GM12878 (cell line): ENCODE measurements around the gene ATP6V1G1. TPM values are rescaled to one million over a fixed set of nuclear protein-coding genes. Genes with fewer than 3 reads are reported as not detected.
A peak's percentile ranks its signal among the peaks of the same experiment; 100 is the strongest.

Source experiments
- BMI1 ChIP-seq: fragments of 450-650 bp; IDR thresholded peaks from 2 replicates; pipeline ENCODE4 v1.6.1; 2016; ENCODE audit warnings: mild to moderate bottlenecking, moderate library complexity, borderline replicate concordance
- CREM ChIP-seq: IDR thresholded peaks from 2 replicates; pipeline ENCODE4 v1.6.1; 2014; ENCODE audit warnings: antibody characterized with exemption, low read depth
- EGR1 ChIP-seq, 2 experiments: IDR thresholded peaks; 1 replicate in 1 of 2; 2 replicates in 1 of 2; pipeline ENCODE4 v1.6.1; 2011 to 2012; ENCODE audit warnings: low read depth in 2 of 2, low read length in 2 of 2, borderline replicate concordance in 1 of 2, mild to moderate bottlenecking in 1 of 2, moderate library complexity in 1 of 2
- GATAD2B ChIP-seq: fragments of 450-650 bp; conservative IDR thresholded peaks from 2 replicates; pipeline ENCODE4 v1.6.1; 2017; ENCODE audit warnings: low read depth, mild to moderate bottlenecking, moderate library complexity
- IKZF1 ChIP-seq: fragments of 450-650 bp; conservative IDR thresholded peaks from 2 replicates; pipeline ENCODE4 v1.6.1; 2017; ENCODE audit warnings: antibody characterized with exemption, mild to moderate bottlenecking
- IRF4 ChIP-seq: IDR thresholded peaks from 2 replicates; pipeline ENCODE4 v1.6.1; 2011; ENCODE audit warnings: low read depth, low read length
- IRF5 ChIP-seq: fragments of 450-650 bp; IDR thresholded peaks from 2 replicates; pipeline ENCODE4 v1.6.1; 2017; ENCODE audit warnings: borderline replicate concordance
- MEF2B ChIP-seq: fragments of 450-650 bp; IDR thresholded peaks from 2 replicates; pipeline ENCODE4 v1.6.1; 2018; ENCODE audit warnings: mild to moderate bottlenecking, moderate library complexity; ENCODE audit not compliant: partially characterized antibody, poor library complexity, severe bottlenecking
- NBN ChIP-seq: fragments of 450-650 bp; IDR thresholded peaks from 2 replicates; pipeline ENCODE4 v1.6.1; 2016
- NFYA ChIP-seq: IDR thresholded peaks from 2 replicates; pipeline ENCODE4 v1.6.1; 2011; ENCODE audit warnings: low read depth, mild to moderate bottlenecking, low read length, improper control_type of control experiment, borderline replicate concordance
- NFYB ChIP-seq: IDR thresholded peaks from 2 replicates; pipeline ENCODE4 v1.6.1; 2011; ENCODE audit warnings: low read depth, mild to moderate bottlenecking, low read length, improper control_type of control experiment, moderate library complexity; ENCODE audit not compliant: insufficient read depth
- NR2C1 ChIP-seq: fragments of 450-650 bp; IDR thresholded peaks from 2 replicates; pipeline ENCODE4 v1.6.1; 2017; ENCODE audit warnings: antibody characterized with exemption, mild to moderate bottlenecking, moderate library complexity
- PKNOX1 ChIP-seq: fragments of 450-650 bp; IDR thresholded peaks from 2 replicates; pipeline ENCODE4 v1.6.1; 2016; ENCODE audit warnings: mild to moderate bottlenecking
- RB1 ChIP-seq: fragments of 450-650 bp; formaldehyde crosslinking; IDR thresholded peaks from 2 replicates; pipeline ENCODE4 v1.6.1; 2017; ENCODE audit warnings: mild to moderate bottlenecking, borderline replicate concordance
- SREBF2 ChIP-seq: IDR thresholded peaks from 2 replicates; pipeline ENCODE4 v1.6.1; 2012; ENCODE audit warnings: mild to moderate bottlenecking, low read length
- TCF12 ChIP-seq: IDR thresholded peaks from 2 replicates; pipeline ENCODE4 v1.6.1; 2011; ENCODE audit warnings: low read depth, mild to moderate bottlenecking, low read length
- TCF3 ChIP-seq: IDR thresholded peaks from 2 replicates; pipeline ENCODE4 v1.6.1; 2012; ENCODE audit warnings: low read depth, mild to moderate bottlenecking, low read length, borderline replicate concordance; ENCODE audit not compliant: insufficient read depth
- USF2 ChIP-seq: IDR thresholded peaks from 2 replicates; pipeline ENCODE4 v1.6.1; 2011; ENCODE audit warnings: low read depth, low read length, improper control_type of control experiment, borderline replicate concordance
- ZBTB40 ChIP-seq: fragments of 450-650 bp; IDR thresholded peaks from 2 replicates; pipeline ENCODE4 v1.6.1; 2016; ENCODE audit warnings: mild to moderate bottlenecking, moderate library complexity, borderline replicate concordance
- ZNF622 ChIP-seq: fragments of 450-650 bp; IDR thresholded peaks from 2 replicates; pipeline ENCODE4 v1.6.1; 2017; ENCODE audit warnings: mild to moderate bottlenecking, inconsistent platforms
- polyA plus RNA-seq, 11 experiments: library from polyadenylated mRNA; depleted of rRNA in 4 of 11; unstranded in 6 of 11; stranded (reverse) in 5 of 11; fragments of >200 nt; fragmentation: Nextera tagmentation in 4 of 11; fragmentation: Illumina TruSeq in 1 of 11; extraction: Ambion mirVana in 4 of 11; extraction: Trizol in 1 of 11; gene quantifications; 1 replicate in 1 of 11; 2 replicates in 10 of 11; pipeline versions ENCODE4 v1.2.1 to v1.2.3, GENCODE V29; 2011 to 2016; ENCODE audit warnings: inconsistent platforms in 2 of 11, missing spikeins in 2 of 11, low read depth in 1 of 11
- total RNA-seq, 4 experiments: library from RNA; depleted of rRNA in 3 of 4; stranded (reverse); fragments of >200 nt in 3 of 4; fragmentation: Illumina TruSeq in 1 of 4; extraction: Trizol in 1 of 4; gene quantifications; 2 replicates each; pipeline versions ENCODE4 v1.2.1 to v1.2.3, GENCODE V29; 2013 to 2021

The ATP6V1G1 gene
- total and polyA plus RNA-seq, 10 of the 15 experiments (the other 5 are each of a cell fraction or from before 2014, with no cell fraction given): 34.2 to 204 (median 82.5) TPM

- TF ChIP-seq ZBTB40: peak; percentile 10; the same call in 1 of the 2 replicates
- no peak for TF ChIP-seq ZNF622
- TF ChIP-seq TCF12: peak; percentile 34; the same call in 1 of the 2 replicates
- TF ChIP-seq NFYB: peak; percentile 70; the same call in 1 of the 2 replicates
- no peak for TF ChIP-seq NFYA
- peak; percentile 46; the same call in 1 of the 2 replicates for TF ChIP-seq RB1
- peak; percentile 93 for TF ChIP-seq IKZF1
- no peak; the same call in 1 of the 2 replicates for TF ChIP-seq PKNOX1
- no peak for TF ChIP-seq BMI1
- TF ChIP-seq NBN: peak; percentile 43; the same call in 1 of the 2 replicates
- TF ChIP-seq IRF4: no peak
- peak; percentile 67; the same call in 1 of the 2 replicates for TF ChIP-seq CREM
- no peak for TF ChIP-seq NR2C1
- TF ChIP-seq IRF5: no peak
- TF ChIP-seq GATAD2B: peak; percentile 72
- peak; percentile 100 for TF ChIP-seq USF2
- no peak for TF ChIP-seq SREBF2
- 0 out of 2 replicates have a peak, but pooled peaks have one; percentile 15 for TF ChIP-seq TCF3
- peak; percentile 57 to 87 for TF ChIP-seq EGR1 (IDR thresholded peaks at IDR 0.05; ENCODE audit: borderline replicate concordance in 1 of 2, low read depth in 2 of 2, low read length in 2 of 2)
- peak; percentile 96 for TF ChIP-seq MEF2B
Observed at GRCh38 chr9:114587345-114588202, at the start of gene ATP6V1G1 (continued).
